ENCODE results near the gene CUL4A.

Gene CUL4A

GRCh38 chr13:113274721-113275120 lies 65.3 kb downstream of the CUL4A start:
- TF ChIP-seq YY1 (IDR thresholded peaks at IDR 0.05; ENCODE audit: insufficient read depth, insufficient read length) (no peak), ZNF274 (IDR thresholded peaks at IDR 0.05; ENCODE audit: low read depth, low read length) (no peak), SUZ12 (IDR thresholded peaks at IDR 0.05; ENCODE audit: extremely low read depth, insufficient read depth, insufficient read length) (no peak)

GRCh38 chr13:113275387-113275786 lies 66.0 kb downstream of the CUL4A start:
- H3K4me3 ChIP-seq (ENCODE audit: insufficient read length, low read depth): no peak overlapping the region
- H3K9ac ChIP-seq (ENCODE audit: insufficient read length, low read depth): no peak overlapping the region
- peak; percentile 32 for DNase-seq (ENCODE audit: low read depth, low spot score)
- no peaks in the 10 kb centered on the region for H3K9me3 ChIP-seq (ENCODE audit: insufficient read depth, low read length)
- no peaks in the 10 kb centered on the region for H3K4me1 ChIP-seq (ENCODE audit: insufficient read depth, insufficient read length)
- no peak for TF ChIP-seq SUZ12 (IDR thresholded peaks at IDR 0.05; ENCODE audit: extremely low read depth, insufficient read depth, insufficient read length)
- no peak for TF ChIP-seq YY1 (IDR thresholded peaks at IDR 0.05; ENCODE audit: insufficient read depth, insufficient read length)
- no peak for TF ChIP-seq ZNF274 (IDR thresholded peaks at IDR 0.05; ENCODE audit: low read depth, low read length)
- H3K36me3 ChIP-seq (ENCODE audit: insufficient read depth, insufficient read length, low read length): peaks cover 11% of the 10 kb centered on the region
- H3K27me3 ChIP-seq (ENCODE audit: insufficient read depth, insufficient read length): no peaks in the 10 kb centered on the region

More at GRCh38 chr13:113274721-113275120, 65.3 kb downstream of the CUL4A start:
- H3K36me3 ChIP-seq (ENCODE audit: insufficient read depth, insufficient read length, low read length): peaks cover 11% of the 10 kb centered on the region
- H3K9me3 ChIP-seq (ENCODE audit: insufficient read depth, low read length): no peaks in the 10 kb centered on the region
- H3K9ac ChIP-seq (ENCODE audit: insufficient read length, low read depth): no peak overlapping the region
- no peak overlapping the region for H3K4me3 ChIP-seq (ENCODE audit: insufficient read length, low read depth)
- H3K4me1 ChIP-seq (ENCODE audit: insufficient read depth, insufficient read length): no peaks in the 10 kb centered on the region
- no peaks in the 10 kb centered on the region for H3K27me3 ChIP-seq (ENCODE audit: insufficient read depth, insufficient read length)
- DNase-seq (ENCODE audit: low read depth, low spot score): no peak

- Histone ChIP-seq H3K27me3 (ENCODE audit: insufficient read depth, insufficient read length) (peaks cover 2% of the 10 kb centered on the region), H3K4me3 (ENCODE audit: insufficient read length, low read depth) (no peak overlapping the region), H3K9ac (ENCODE audit: insufficient read length, low read depth) (no peak overlapping the region), H3K36me3 (ENCODE audit: insufficient read depth, insufficient read length, low read length) (no peaks in the 10 kb centered on the region), H3K9me3 (ENCODE audit: insufficient read depth, low read length) (no peaks in the 10 kb centered on the region), H3K4me1 (ENCODE audit: insufficient read depth, insufficient read length) (no peaks in the 10 kb centered on the region)
- TF ChIP-seq SUZ12 (IDR thresholded peaks at IDR 0.05; ENCODE audit: extremely low read depth, insufficient read depth, insufficient read length) (no peak), ZNF274 (IDR thresholded peaks at IDR 0.05; ENCODE audit: low read depth, low read length) (no peak), YY1 (IDR thresholded peaks at IDR 0.05; ENCODE audit: insufficient read depth, insufficient read length) (no peak)
- DNase-seq (ENCODE audit: low read depth, low spot score): no peak
These were observed 70.7 kb downstream of the CUL4A start for GRCh38 chr13:113280126-113280525.

- H3K9me3 ChIP-seq (ENCODE audit: insufficient read depth, low read length): peaks cover 9% of the 10 kb centered on the region; the same call in 1 of the 2 replicates
- H3K36me3 ChIP-seq (ENCODE audit: insufficient read depth, insufficient read length, low read length): no peaks in the 10 kb centered on the region
- no peak overlapping the region for H3K9ac ChIP-seq (ENCODE audit: insufficient read length, low read depth)
- H3K4me1 ChIP-seq (ENCODE audit: insufficient read depth, insufficient read length): no peaks in the 10 kb centered on the region
- no peak overlapping the region for H3K4me3 ChIP-seq (ENCODE audit: insufficient read length, low read depth)
- TF ChIP-seq SUZ12 (IDR thresholded peaks at IDR 0.05; ENCODE audit: extremely low read depth, insufficient read depth, insufficient read length): no peak
- TF ChIP-seq ZNF274 (IDR thresholded peaks at IDR 0.05; ENCODE audit: low read depth, low read length): no peak
- no peak for TF ChIP-seq YY1 (IDR thresholded peaks at IDR 0.05; ENCODE audit: insufficient read depth, insufficient read length)
- DNase-seq (ENCODE audit: low read depth, low spot score): no peak
- peaks cover 25% of the 10 kb centered on the region for H3K27me3 ChIP-seq (ENCODE audit: insufficient read depth, insufficient read length)
These were observed 74.5 kb downstream of the CUL4A start for GRCh38 chr13:113283904-113284303.

- H3K27me3 ChIP-seq (ENCODE audit: insufficient read depth, insufficient read length): peaks cover 51% of the 10 kb centered on the region
- no peaks in the 10 kb centered on the region for H3K4me1 ChIP-seq (ENCODE audit: insufficient read depth, insufficient read length)
- no peak overlapping the region for H3K9ac ChIP-seq (ENCODE audit: insufficient read length, low read depth)
- peaks cover 9% of the 10 kb centered on the region; the same call in 1 of the 2 replicates for H3K9me3 ChIP-seq (ENCODE audit: insufficient read depth, low read length)
- DNase-seq (ENCODE audit: low read depth, low spot score): no peak
- H3K36me3 ChIP-seq (ENCODE audit: insufficient read depth, insufficient read length, low read length): no peaks in the 10 kb centered on the region
- no peak for TF ChIP-seq SUZ12 (IDR thresholded peaks at IDR 0.05; ENCODE audit: extremely low read depth, insufficient read depth, insufficient read length)
- TF ChIP-seq ZNF274 (IDR thresholded peaks at IDR 0.05; ENCODE audit: low read depth, low read length): no peak
- TF ChIP-seq YY1 (IDR thresholded peaks at IDR 0.05; ENCODE audit: insufficient read depth, insufficient read length): no peak
- H3K4me3 ChIP-seq (ENCODE audit: insufficient read length, low read depth): no peak overlapping the region
These were observed 79.5 kb downstream of the CUL4A start for GRCh38 chr13:113288880-113289279.

- Histone ChIP-seq H3K9ac (ENCODE audit: insufficient read length, low read depth) (no peak overlapping the region), H3K36me3 (ENCODE audit: insufficient read depth, insufficient read length, low read length) (no peaks in the 10 kb centered on the region), H3K4me1 (ENCODE audit: insufficient read depth, insufficient read length) (no peaks in the 10 kb centered on the region), H3K27me3 (ENCODE audit: insufficient read depth, insufficient read length) (peaks cover 44% of the 10 kb centered on the region), H3K4me3 (ENCODE audit: insufficient read length, low read depth) (no peak overlapping the region), H3K9me3 (ENCODE audit: insufficient read depth, low read length) (peaks cover 9% of the 10 kb centered on the region; the same call in 1 of the 2 replicates)
- TF ChIP-seq ZNF274 (IDR thresholded peaks at IDR 0.05; ENCODE audit: low read depth, low read length) (no peak), YY1 (IDR thresholded peaks at IDR 0.05; ENCODE audit: insufficient read depth, insufficient read length) (no peak), SUZ12 (IDR thresholded peaks at IDR 0.05; ENCODE audit: extremely low read depth, insufficient read depth, insufficient read length) (no peak)
- DNase-seq (ENCODE audit: low read depth, low spot score): no peak
These were observed 81.7 kb downstream of the CUL4A start for GRCh38 chr13:113291129-113291528.

- H3K9me3 ChIP-seq (ENCODE audit: insufficient read depth, low read length): peaks cover 8% of the 10 kb centered on the region; the same call in 1 of the 2 replicates
- DNase-seq (ENCODE audit: low read depth, low spot score): no peak
- H3K9ac ChIP-seq (ENCODE audit: insufficient read length, low read depth): no peak overlapping the region
- TF ChIP-seq ZNF274 (IDR thresholded peaks at IDR 0.05; ENCODE audit: low read depth, low read length) (no peak), YY1 (IDR thresholded peaks at IDR 0.05; ENCODE audit: insufficient read depth, insufficient read length) (no peak), SUZ12 (IDR thresholded peaks at IDR 0.05; ENCODE audit: extremely low read depth, insufficient read depth, insufficient read length) (no peak)
- H3K4me3 ChIP-seq (ENCODE audit: insufficient read length, low read depth): no peak overlapping the region
- peaks cover 41% of the 10 kb centered on the region for H3K27me3 ChIP-seq (ENCODE audit: insufficient read depth, insufficient read length)
- H3K36me3 ChIP-seq (ENCODE audit: insufficient read depth, insufficient read length, low read length): no peaks in the 10 kb centered on the region
- no peaks in the 10 kb centered on the region for H3K4me1 ChIP-seq (ENCODE audit: insufficient read depth, insufficient read length)
These were observed 82.8 kb downstream of the CUL4A start for GRCh38 chr13:113292021-113292862.

Measured in NT2/D1 (cell line).